Kidney epithelial cell (primary cell): Measurements from ENCODE around the gene NAT9. TPM values are rescaled to one million over a fixed set of nuclear protein-coding genes. Genes with fewer than 3 reads are reported as not detected.

Source experiments
- DNase-seq: peaks from one replicate; pipeline ENCODE4 v3.0.0-alpha.2; 2010; ENCODE audit warnings: low read depth
- H3K27me3 ChIP-seq: 2 replicates; pipeline ENCODE4 v1.6.0; 2011; ENCODE audit warnings: low read length; ENCODE audit not compliant: control insufficient read depth, insufficient read depth
- H3K36me3 ChIP-seq: 2 replicates; pipeline ENCODE4 v1.5.1; 2011; ENCODE audit warnings: low read length; ENCODE audit not compliant: control insufficient read depth, insufficient read depth
- H3K4me3 ChIP-seq: 2 replicates; pipeline ENCODE4 v1.5.1; 2011; ENCODE audit warnings: low read depth, mild to moderate bottlenecking, control low read depth, low read length
- CTCF ChIP-seq: IDR thresholded peaks from 2 replicates; pipeline ENCODE4 v1.5.1; 2011; ENCODE audit warnings: mild to moderate bottlenecking, moderate library complexity, low read length, control low read depth, inconsistent platforms; ENCODE audit not compliant: insufficient read depth, poor library complexity, severe bottlenecking
- total RNA-seq: library from RNA; depleted of rRNA; stranded (reverse); fragments of >200 nt; gene quantifications from 2 replicates; pipeline ENCODE4 v1.2.3, GENCODE V29; 2015

The NAT9 gene
- total RNA-seq, 1 donor from 2014 or later: 30.7 TPM

DNA sequence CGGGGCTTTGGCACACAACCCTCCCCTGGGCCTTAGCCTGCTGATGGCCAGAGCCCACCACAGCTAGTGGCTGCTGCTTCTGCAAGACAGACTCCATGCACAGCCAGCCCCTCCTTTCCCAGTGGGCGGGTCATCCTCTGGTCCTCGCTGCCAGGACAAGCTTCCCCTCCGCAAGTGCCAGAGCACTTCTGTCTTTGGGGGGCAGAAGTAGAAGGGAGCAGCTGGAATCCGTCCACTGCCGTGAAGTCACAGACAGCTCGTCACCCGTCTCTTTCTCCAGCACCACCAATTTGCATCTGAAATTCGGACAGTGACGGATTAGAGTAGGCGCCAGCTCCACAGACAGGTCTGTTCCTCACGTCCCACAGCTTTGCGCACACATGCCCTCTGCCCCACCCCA lies 31.3 kb upstream of the NAT9 start:
- no peak for DNase-seq
- Histone ChIP-seq H3K27me3 (peaks cover 13% of the 10 kb centered on the region), H3K36me3 (no peaks in the 10 kb centered on the region), H3K4me3 (no peak overlapping the region)
- no peak for TF ChIP-seq CTCF

GRCh38 chr17:74806334-74806733 lies 30.2 kb upstream of the NAT9 start:
- H3K4me3 ChIP-seq: no peak overlapping the region
- DNase-seq: no peak
- peaks cover 13% of the 10 kb centered on the region for H3K27me3 ChIP-seq
- no peaks in the 10 kb centered on the region for H3K36me3 ChIP-seq
- TF ChIP-seq CTCF: no peak

GRCh38 chr17:74805591-74805991 lies 29.4 kb upstream of the NAT9 start:
- no peak for TF ChIP-seq CTCF
- Histone ChIP-seq H3K36me3 (no peaks in the 10 kb centered on the region), H3K4me3 (no peak overlapping the region), H3K27me3 (peaks cover 13% of the 10 kb centered on the region)
- DNase-seq: no peak

DNA sequence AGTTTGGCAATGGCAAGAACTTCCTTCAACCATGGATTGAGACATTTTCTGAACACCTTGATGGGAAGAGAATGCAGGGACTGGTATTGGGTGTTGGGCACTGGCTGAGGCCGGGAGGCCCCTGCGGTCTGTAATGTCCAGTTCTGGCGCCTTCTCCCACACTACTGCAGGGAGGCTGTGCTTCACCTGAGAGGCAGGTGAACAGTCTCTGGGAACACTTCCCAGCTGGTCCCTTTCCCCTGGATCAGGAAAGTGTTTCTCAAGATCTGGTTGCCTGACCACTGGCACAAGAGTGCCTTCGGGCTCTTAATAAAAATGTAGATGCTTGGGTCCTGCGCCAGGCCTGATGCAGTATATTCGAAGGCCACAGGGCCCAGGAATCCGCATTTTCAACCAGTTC lies 28.5 kb upstream of the NAT9 start:
- H3K27me3 ChIP-seq: peaks cover 13% of the 10 kb centered on the region
- no peaks in the 10 kb centered on the region for H3K36me3 ChIP-seq
- H3K4me3 ChIP-seq: no peak overlapping the region
- TF ChIP-seq CTCF: no peak
- no peak for DNase-seq

DNA sequence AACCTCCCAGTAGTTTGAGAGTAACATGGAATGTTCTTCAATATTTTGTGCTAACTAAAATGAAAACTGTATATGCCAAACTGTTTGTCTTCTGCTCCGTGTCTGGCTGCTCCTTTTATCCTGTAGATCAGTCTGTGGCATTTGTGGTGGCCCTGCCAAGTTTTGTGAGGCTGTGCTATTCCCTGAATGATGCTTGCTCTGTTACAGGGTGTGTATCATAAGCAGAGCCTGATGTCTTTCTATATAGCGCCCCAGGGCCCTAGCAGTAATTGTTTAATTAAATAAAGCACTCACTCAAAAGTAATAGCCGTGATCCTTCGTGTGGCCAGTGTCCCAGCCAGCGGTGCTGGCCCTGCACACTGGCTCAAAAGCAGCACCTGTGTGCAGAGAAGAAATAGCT lies 27.8 kb upstream of the NAT9 start:
- peaks cover 9% of the 10 kb centered on the region for H3K27me3 ChIP-seq
- DNase-seq: no peak
- no peak overlapping the region for H3K4me3 ChIP-seq
- no peak for TF ChIP-seq CTCF
- H3K36me3 ChIP-seq: no peaks in the 10 kb centered on the region

DNA sequence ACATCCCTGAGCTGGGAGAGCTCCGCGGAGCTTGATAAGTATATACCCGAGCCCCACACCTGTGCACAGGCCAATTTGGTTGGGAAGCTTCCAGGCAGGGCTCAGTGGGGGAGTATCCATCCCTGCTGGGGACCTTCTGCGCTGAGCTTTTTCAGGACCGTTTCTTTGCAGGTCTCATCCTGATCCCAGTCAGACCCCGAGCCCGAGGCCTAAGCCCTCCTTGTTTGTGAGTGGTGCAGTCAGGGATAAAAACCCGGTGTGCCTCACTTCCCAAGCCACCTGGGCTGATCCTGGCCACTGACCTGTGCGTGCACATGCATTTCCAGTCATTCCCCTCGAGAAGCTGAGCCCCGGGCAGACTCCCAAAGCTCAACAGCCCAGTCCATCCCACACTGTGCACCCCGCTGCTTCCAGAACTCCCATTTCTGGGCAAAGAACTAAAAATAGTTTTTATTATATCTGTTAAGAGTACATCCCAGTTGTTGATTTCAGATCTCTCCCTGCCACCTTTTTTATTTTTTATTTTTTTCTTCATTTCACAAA lies 27.3 kb upstream of the NAT9 start:
- DNase-seq: no peak
- no peak for TF ChIP-seq CTCF
- Histone ChIP-seq H3K36me3 (no peaks in the 10 kb centered on the region), H3K4me3 (no peak overlapping the region), H3K27me3 (peaks cover 6% of the 10 kb centered on the region)
